Measurements from ENCODE around the gene SLC12A1.
A peak's percentile ranks its signal among the peaks of the same experiment; 100 is the strongest.

The SLC12A1 gene

DNA sequence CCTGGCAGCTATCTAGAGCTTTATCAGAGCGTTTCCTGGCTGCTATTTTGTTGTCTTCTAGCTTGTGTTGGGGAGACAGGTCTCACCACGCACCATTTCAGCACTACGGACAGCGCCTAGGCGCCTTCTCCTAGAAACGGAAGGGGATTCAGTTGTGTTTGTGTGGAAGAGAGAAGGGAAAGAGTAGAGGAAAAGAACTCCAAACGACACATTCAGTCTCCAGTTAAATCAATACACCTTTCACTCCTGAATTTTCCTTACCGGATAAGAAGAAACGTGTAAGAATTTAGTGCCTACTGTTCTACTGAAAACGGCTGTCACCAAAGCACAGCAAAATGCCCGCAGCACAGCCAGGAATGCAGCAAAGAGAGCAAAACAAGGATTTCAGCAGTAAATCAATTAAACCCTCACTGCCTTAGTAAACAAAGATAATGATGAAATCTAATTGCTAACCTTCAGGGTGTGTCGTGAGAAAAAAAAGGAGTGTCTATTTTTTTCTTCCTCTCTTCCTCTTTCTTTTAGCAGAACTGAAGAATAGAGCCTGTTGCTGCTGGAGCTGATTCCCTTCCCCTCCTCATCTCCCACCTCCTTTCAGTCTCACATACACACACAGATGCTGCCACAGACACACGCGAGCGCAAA is 15.0 kb upstream of the SLC12A1 start:
- CTCF ChIA-PET, result interaction anchor here (0.7 kb wide), 1 partner anchor 94 kb away, joined by 3 read pairs; no protein-coding TSS in a partner anchor
- peak; percentile 40 for DNase-seq (ENCODE audit: low spot score)
- no peak overlapping the region for H3K27ac ChIP-seq
- POLR2A ChIA-PET (ENCODE audit: low non-redundant PET), result no interaction called here
- TF ChIP-seq CTCF (conservative IDR thresholded peaks at IDR 0.05; ENCODE audit: low read depth), result no peak

DNA sequence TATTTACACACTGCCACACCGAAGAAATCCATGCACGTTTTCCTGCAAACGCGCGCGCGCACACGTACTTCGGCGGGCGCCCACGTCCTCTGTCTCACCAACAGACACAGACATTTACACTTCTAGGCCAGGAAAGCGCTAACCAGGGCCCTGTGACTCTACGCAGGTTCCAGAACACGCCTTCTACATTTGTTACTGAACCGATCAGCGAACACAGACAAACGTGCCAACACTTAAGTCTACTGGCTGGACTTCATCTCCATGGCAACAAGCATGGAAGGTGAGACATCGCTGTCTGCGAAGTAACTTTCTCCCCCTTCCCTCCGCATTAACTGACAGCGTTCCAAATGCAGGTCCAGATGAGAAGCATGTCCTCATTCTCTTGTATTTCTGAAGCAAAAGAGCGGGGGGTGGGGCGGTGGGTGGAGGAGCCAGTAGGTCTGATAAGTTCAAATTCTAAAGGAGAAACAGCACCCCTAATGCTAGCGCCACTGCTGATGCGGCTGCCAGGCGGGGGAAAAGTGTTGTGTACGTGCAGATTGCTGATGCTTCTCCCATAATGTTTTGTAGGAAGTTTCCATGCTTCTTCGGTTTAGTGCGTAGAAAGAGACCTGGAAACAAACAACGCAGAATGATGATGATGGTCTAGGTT is 14.4 kb upstream of the SLC12A1 start, which contains the start of gene CTXN2:
CTXN2 (plus strand) TSS at position 92 of the 652 bp plus-strand sequence. CDS start 9,636 bp downstream, outside the sequence.
- H3K27ac ChIP-seq, result no peak within 1 kb of the TSS
- POLR2A ChIA-PET (ENCODE audit: low non-redundant PET), result no interaction called here
- CTCF ChIA-PET, result no interaction called here
- TF ChIP-seq CTCF (conservative IDR thresholded peaks at IDR 0.05; ENCODE audit: low read depth), result no peak
- no peak for DNase-seq (ENCODE audit: low spot score)

GRCh38 chr15:48202068-48202467 is 4.0 kb upstream of the SLC12A1 start:
- ChIA-PET CTCF (interaction anchor here (0.5 to 0.6 kb wide), 2 partner anchors 8 to 645 kb away, joined by 3 to 4 read pairs; no protein-coding TSS in a partner anchor), POLR2A (ENCODE audit: low non-redundant PET) (no interaction called here)
- TF ChIP-seq CTCF (conservative IDR thresholded peaks at IDR 0.05; ENCODE audit: low read depth), result no peak
- no peak overlapping the region for H3K27ac ChIP-seq
- no peak for DNase-seq (ENCODE audit: low spot score)

- CTCF ChIA-PET, result interaction anchor here (1.1 kb wide), 1 partner anchor 18 kb away, joined by 3 read pairs; no protein-coding TSS in a partner anchor
- H3K27ac ChIP-seq, result no peak overlapping the region
- DNase-seq (ENCODE audit: low spot score), result no peak
- POLR2A ChIA-PET (ENCODE audit: low non-redundant PET), result no interaction called here
- TF ChIP-seq CTCF (conservative IDR thresholded peaks at IDR 0.05; ENCODE audit: low read depth), result no peak
These were observed 15.2 kb downstream of the SLC12A1 start for GRCh38 chr15:48221261-48221660.

- no peak for TF ChIP-seq CTCF (conservative IDR thresholded peaks at IDR 0.05; ENCODE audit: low read depth)
- no peak for DNase-seq (ENCODE audit: low spot score)
- POLR2A ChIA-PET (ENCODE audit: low non-redundant PET), result no interaction called here
- H3K27ac ChIP-seq, result no peak overlapping the region
- CTCF ChIA-PET, result interaction anchor here (1.1 kb wide), 1 partner anchor 17 kb away, joined by 3 read pairs; no protein-coding TSS in a partner anchor
These were observed 15.8 kb downstream of the SLC12A1 start for GRCh38 chr15:48221885-48222284.

DNA sequence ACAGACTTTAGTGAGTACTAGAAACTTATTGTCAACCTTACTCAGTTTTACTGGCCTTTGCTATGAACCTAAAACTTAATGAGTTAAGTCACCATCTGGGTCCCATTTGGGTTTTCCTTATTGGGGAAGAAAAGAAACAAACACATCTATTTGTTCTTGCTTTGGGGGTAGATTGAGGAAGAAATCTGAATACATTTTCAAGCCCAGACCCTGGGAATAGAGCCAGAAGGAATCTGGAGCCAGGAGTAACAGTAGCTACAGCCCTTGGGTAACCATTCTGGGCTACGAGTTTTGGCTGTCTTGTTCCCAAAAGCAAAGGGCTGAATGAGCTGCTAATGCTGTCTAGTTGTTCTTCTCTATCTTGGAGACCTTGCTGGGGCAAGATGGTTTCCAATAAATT is 16.5 kb downstream of the SLC12A1 start:
- no peak for TF ChIP-seq CTCF (conservative IDR thresholded peaks at IDR 0.05; ENCODE audit: low read depth)
- H3K27ac ChIP-seq, result no peak overlapping the region

More for the DNA sequence above, 16.5 kb downstream of the SLC12A1 start:
- ChIA-PET CTCF (no interaction called here), POLR2A (ENCODE audit: low non-redundant PET) (no interaction called here)
- DNase-seq (ENCODE audit: low spot score), result no peak
